Mucosa of descending colon (tissue), 3 donors: ENCODE data around the gene ATP2B3. TPM values are rescaled to one million over a fixed set of nuclear protein-coding genes. Genes with fewer than 3 reads are reported as not detected.

ENCODE experiments used
- ATAC-seq: fragments of 200-7000 bp; cut with Tn5 transposase; one replicate; pipeline ENCODE4 v1.9.1; 2020; ENCODE audit warnings: mild to moderate bottlenecking, moderate library complexity
- DNase-seq, 3 donors: peaks; one replicate each; pipeline ENCODE4 v3.0.0-alpha.2; 2020
- H3K36me3 ChIP-seq: fragments of 200-600 bp; one replicate; pipeline ENCODE4 v1.8.0; 2021; ENCODE audit warnings: low read depth, mild to moderate bottlenecking
- H3K4me1 ChIP-seq: fragments of 200-600 bp; one replicate; pipeline ENCODE4 v1.8.0; 2021; ENCODE audit warnings: low read depth, mild to moderate bottlenecking
- H3K4me3 ChIP-seq: fragments of 200-600 bp; one replicate; pipeline ENCODE4 v1.8.0; 2021; ENCODE audit warnings: mild to moderate bottlenecking
- H3K9me3 ChIP-seq: fragments of 200-600 bp; one replicate; pipeline ENCODE4 v1.8.0; 2021; ENCODE audit warnings: mild to moderate bottlenecking
- CTCF ChIP-seq: fragments of 200-600 bp; IDR thresholded peaks from one replicate; pipeline ENCODE4 v1.8.0; 2022; ENCODE audit warnings: antibody characterized with exemption, mild to moderate bottlenecking
- intact Hi-C, 2 donors: fragments of 100-400 bp; cut with DNase I in 1 of 2; cut with micrococcal nuclease in 1 of 2; formaldehyde crosslinking; loops; one replicate each; pipeline versions ENCODE4 v1.11.0 to v1.11.1; 2022; cut with DNase I, micrococcal nuclease
- total RNA-seq, 3 donors: library from RNA; stranded (reverse); fragmentation: NEBNext Ultra II Directional in 2 of 3; extraction: Animal tissue kit (Norgen Biotek cat#: 25700) in 2 of 3; gene quantifications; one replicate each; pipeline versions ENCODE4 v1.2.1 to v1.2.4, GENCODE V29; 2021 to 2023
- donor health status: DM: no; HTN: no; CAD: no; lungs with moderate emphysema.
- donor health status: DM: no; HTN: no; CAD: no.
- donor health status: DM: no; HTN: yes; CAD: no.

Gene ATP2B3
- total RNA-seq, 3 donors from 2014 or later, result 0.07 to 1.1 TPM; not detected in 1

DNA sequence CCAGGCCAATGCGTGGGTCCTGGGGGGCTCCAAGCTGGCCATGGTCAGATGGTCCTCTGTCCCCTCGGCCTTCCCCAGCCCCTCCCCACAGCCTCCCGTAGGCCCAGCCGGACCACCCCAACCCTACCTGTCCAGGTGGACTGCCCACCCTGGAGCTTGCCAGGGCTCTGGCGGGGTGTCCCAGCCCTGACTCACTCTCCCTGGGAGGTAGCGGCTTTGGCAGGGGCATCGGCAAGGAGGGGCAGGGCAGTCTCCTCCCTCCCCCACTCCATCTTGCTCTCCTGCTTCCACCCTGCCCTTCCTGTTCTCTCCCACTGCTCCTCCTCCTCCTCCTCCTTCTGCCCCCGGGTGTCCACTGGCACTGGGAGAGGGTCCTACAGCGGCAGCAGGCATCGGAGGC is 15.3 kb upstream of the ATP2B3 start:
- no peak overlapping the region for H3K4me3 ChIP-seq
- no peaks in the 10 kb centered on the region for H3K9me3 ChIP-seq
- ATAC-seq, result no peak
- no peak for DNase-seq
- H3K4me1 ChIP-seq, result no peaks in the 10 kb centered on the region
- intact Hi-C loops, result no loop called here
- no peak for TF ChIP-seq CTCF
- no peaks in the 10 kb centered on the region for H3K36me3 ChIP-seq

DNA sequence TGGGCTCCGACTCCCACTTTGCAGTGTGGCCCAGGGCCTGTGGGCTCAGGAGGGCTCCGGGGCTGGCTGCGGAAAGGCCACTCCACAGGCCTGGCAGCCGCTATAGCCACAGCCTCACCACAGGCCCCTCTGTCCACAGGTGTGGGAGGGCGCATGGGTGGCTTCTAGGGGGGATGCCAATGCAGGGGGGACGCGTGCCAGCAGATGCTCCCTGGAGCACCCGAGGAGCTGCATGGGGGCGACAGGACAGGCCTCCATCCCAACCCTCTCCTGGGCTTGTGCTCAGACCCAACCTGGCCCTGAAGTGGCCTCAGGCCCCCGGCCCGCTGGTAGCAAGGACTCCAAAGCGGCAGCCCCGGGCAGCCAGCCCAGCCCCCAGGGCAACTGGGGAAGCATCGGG is 14.6 kb upstream of the ATP2B3 start:
- H3K4me1 ChIP-seq, result no peaks in the 10 kb centered on the region
- no peak overlapping the region for H3K4me3 ChIP-seq
- no peak for DNase-seq
- no peaks in the 10 kb centered on the region for H3K36me3 ChIP-seq
- ATAC-seq, result no peak
- intact Hi-C loops, result no loop called here
- no peaks in the 10 kb centered on the region for H3K9me3 ChIP-seq
- TF ChIP-seq CTCF, result no peak

- intact Hi-C loops, result no loop called here
- Histone ChIP-seq H3K36me3 (no peaks in the 10 kb centered on the region), H3K4me3 (no peak overlapping the region), H3K4me1 (no peaks in the 10 kb centered on the region), H3K9me3 (no peaks in the 10 kb centered on the region)
- no peak for ATAC-seq
- TF ChIP-seq CTCF, result no peak
- no peak for DNase-seq
Observed at GRCh38 chrX:153504445-153505016, 12.9 kb upstream of the ATP2B3 start.

DNA sequence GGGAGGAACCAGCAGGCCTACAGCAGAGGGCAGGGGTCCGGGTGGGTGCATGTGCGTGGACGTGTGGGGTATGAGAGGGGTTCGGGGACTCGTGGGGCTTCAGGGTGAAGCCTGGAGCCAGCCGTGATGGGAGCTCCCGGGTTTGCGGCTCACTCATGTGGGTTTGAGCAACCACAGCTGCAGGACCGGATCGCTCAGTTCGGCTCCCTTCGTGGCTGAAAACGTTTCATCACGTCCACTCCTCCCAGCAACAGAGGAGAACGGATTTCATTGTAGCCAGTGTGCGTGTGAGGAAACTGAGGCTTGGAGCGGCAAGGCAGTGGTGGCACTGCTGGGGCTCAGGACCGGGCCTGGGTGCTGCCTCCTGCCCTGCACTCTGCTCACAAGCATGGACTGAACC is 12.1 kb upstream of the ATP2B3 start:
- no peaks in the 10 kb centered on the region for H3K4me1 ChIP-seq
- no peak for DNase-seq

GRCh38 chrX:153507484-153508178 is 9.8 kb upstream of the ATP2B3 start:
- Histone ChIP-seq H3K9me3 (no peaks in the 10 kb centered on the region), H3K36me3 (no peaks in the 10 kb centered on the region), H3K4me3 (no peak overlapping the region), H3K4me1 (no peaks in the 10 kb centered on the region)
- ATAC-seq (peak; percentile 93), DNase-seq (peak; percentile 82 to 85 (median 84))
- intact Hi-C loops, result no loop called here
- TF ChIP-seq CTCF, result peak; percentile 64

More for the DNA sequence above, 12.1 kb upstream of the ATP2B3 start:
- Histone ChIP-seq H3K4me3 (no peak overlapping the region), H3K36me3 (no peaks in the 10 kb centered on the region), H3K9me3 (no peaks in the 10 kb centered on the region)
- intact Hi-C loops, result no loop called here
- TF ChIP-seq CTCF, result no peak
- ATAC-seq, result no peak
